Panc1 (cell line): ENCODE results near the gene ZNF845. TPM values are rescaled to one million over a fixed set of nuclear protein-coding genes. Genes with fewer than 3 reads are reported as not detected.

ENCODE experiments used
- ATAC-seq: fragments of 200-7000 bp; cut with Tn5 transposase; 2 replicates; pipeline ENCODE4 v1.9.1; 2020; ENCODE audit warnings: mild to moderate bottlenecking, moderate library complexity
- BruUV-seq: library from RNA; stranded (reverse); fragments of 400-500 nt; replicated peaks from 2 replicates; lab custom pipeline; 2021; lab: Mats Ljungman, UMichigan
- CTCF ChIA-PET: fragments of 300-600 bp; sonication (Branson Sonifier 250); formaldehyde crosslinking; loops from one replicate; lab custom pipeline; 2022; ENCODE audit warnings: antibody characterized with exemption; lab: Charles Lee
- POLR2A ChIA-PET: fragments of 300-600 bp; sonication (Branson Sonifier 250); formaldehyde crosslinking; loops from one replicate; lab custom pipeline; 2022; ENCODE audit warnings: antibody characterized with exemption; lab: Charles Lee
- DNase-seq: peaks from one replicate; pipeline ENCODE4 v3.0.0-alpha.2; 2010; ENCODE audit warnings: low read depth, low spot score
- H3K27ac ChIP-seq: 2 replicates; pipeline ENCODE4 v1.5.1; 2011; ENCODE audit warnings: mild to moderate bottlenecking, low read length, inconsistent platforms
- H3K27me3 ChIP-seq: fragments of 200-500 bp; sonication (Bioruptor generic); 2 replicates; pipeline ENCODE4 v1.6.0; 2014; ENCODE audit warnings: low read length, inconsistent platforms; ENCODE audit not compliant: control insufficient read depth, insufficient read depth
- H3K36me3 ChIP-seq: fragments of 200-500 bp; sonication (Bioruptor generic); 2 replicates; pipeline ENCODE4 v1.5.1; 2014; ENCODE audit warnings: inconsistent platforms, mild to moderate bottlenecking, low read length, moderate library complexity; ENCODE audit not compliant: control insufficient read depth, insufficient read depth
- H3K4me1 ChIP-seq: 2 replicates; pipeline ENCODE4 v1.5.1; 2011; ENCODE audit warnings: inconsistent platforms, mild to moderate bottlenecking, low read length, moderate library complexity; ENCODE audit not compliant: control insufficient read depth, insufficient read depth
- H3K4me3 ChIP-seq, 2 experiments: 2 replicates each; pipeline ENCODE4 v1.5.1; 2011 to 2012; ENCODE audit warnings: low read depth in 2 of 2, low read length in 2 of 2, mild to moderate bottlenecking in 2 of 2, inconsistent platforms in 1 of 2, moderate library complexity in 1 of 2
- H3K9me3 ChIP-seq: fragments of 200-500 bp; sonication (Bioruptor generic); 2 replicates; pipeline ENCODE4 v1.5.1; 2014; ENCODE audit warnings: low read depth, mild to moderate bottlenecking, inconsistent platforms, low read length, moderate library complexity; ENCODE audit not compliant: control insufficient read depth, insufficient read depth
- POLR2AphosphoS5 ChIP-seq: IDR thresholded peaks from 2 replicates; pipeline ENCODE4 v1.6.1; 2012; ENCODE audit warnings: mild to moderate bottlenecking, low read depth, low read length, moderate library complexity
- SIN3A ChIP-seq: IDR thresholded peaks from 2 replicates; pipeline ENCODE4 v1.6.1; 2012; ENCODE audit warnings: low read depth, mild to moderate bottlenecking, low read length, moderate library complexity, borderline replicate concordance; ENCODE audit not compliant: insufficient read depth
- TCF7L2 ChIP-seq: IDR thresholded peaks from 2 replicates; pipeline ENCODE4 v1.6.1; 2011; ENCODE audit warnings: mild to moderate bottlenecking, low read depth, low read length, inconsistent platforms
- in situ Hi-C: cut with HindIII; loops from 2 replicates; pipeline ENCODE4 v1.10.0; 2016; ENCODE audit warnings: low sequenced_read_pairs, low pct_unique_long_range_greater_than_20kb
- intact Hi-C: fragments of 100-400 bp; cut with micrococcal nuclease; formaldehyde crosslinking; loops from one replicate; pipeline ENCODE4 v1.10.0; 2022; ENCODE audit not compliant: unreplicated experiment
- total RNA-seq: library from RNA; stranded (reverse); gene quantifications from one replicate; pipeline ENCODE4 v1.2.1, GENCODE V29; 2021; ENCODE audit not compliant: unreplicated experiment
- TF ChIP-seq, protein P1 (sequence below): fragments of 450-650 bp; IDR thresholded peaks from 2 replicates; pipeline ENCODE4 v1.5.1; 2017; ENCODE audit warnings: mild to moderate bottlenecking
- TF ChIP-seq, protein P2 (sequence below), 2 experiments: IDR thresholded peaks; 2 replicates each; pipeline ENCODE4 v1.6.1; 2011 to 2012; ENCODE audit warnings: low read depth in 2 of 2, control low read depth in 1 of 2, low read length in 1 of 2, mild to moderate bottlenecking in 1 of 2, moderate library complexity in 1 of 2; ENCODE audit not compliant: insufficient read depth in 1 of 2

The ZNF845 gene
- total RNA-seq, 1 experiment from 2014 or later: 12.3 TPM

DNA sequence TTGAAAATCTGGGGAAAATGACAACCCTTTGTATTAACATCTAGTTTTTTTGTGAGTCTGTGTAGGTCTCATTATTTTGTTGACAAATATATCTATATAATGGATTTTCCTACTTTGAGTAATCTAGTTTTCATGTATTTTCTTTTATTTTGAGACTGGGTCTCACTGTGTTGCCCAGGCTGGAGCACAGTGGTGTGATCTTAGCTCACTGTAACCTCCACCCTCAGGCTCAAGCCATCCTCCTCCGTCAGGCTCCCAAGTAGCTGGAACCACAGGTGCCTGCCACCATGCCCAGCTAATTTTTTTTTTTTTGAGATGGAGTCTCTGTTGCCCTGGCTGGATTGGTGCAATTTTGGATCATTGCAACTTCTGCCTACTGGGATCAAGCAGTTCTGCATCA, 41.2 kb downstream of the ZNF845 start:
- no peak for DNase-seq
- intact Hi-C loops: no loop called here
- H3K27ac ChIP-seq: no peak overlapping the region
- no peaks in the 10 kb centered on the region for H3K4me1 ChIP-seq
- BruUV-seq: no TSS peak
- ChIA-PET CTCF (interaction anchor here (0.6 kb wide), 1 partner anchor 39 kb away, joined by 3 read pairs; no protein-coding TSS in a partner anchor), POLR2A (no interaction called here)
- in situ Hi-C loops: no loop called here
- H3K36me3 ChIP-seq: no peaks in the 10 kb centered on the region
- H3K27me3 ChIP-seq: no peaks in the 10 kb centered on the region
- H3K9me3 ChIP-seq: peaks cover 8% of the 10 kb centered on the region; the same call in 1 of the 2 replicates
- TF ChIP-seq, protein P1, sequence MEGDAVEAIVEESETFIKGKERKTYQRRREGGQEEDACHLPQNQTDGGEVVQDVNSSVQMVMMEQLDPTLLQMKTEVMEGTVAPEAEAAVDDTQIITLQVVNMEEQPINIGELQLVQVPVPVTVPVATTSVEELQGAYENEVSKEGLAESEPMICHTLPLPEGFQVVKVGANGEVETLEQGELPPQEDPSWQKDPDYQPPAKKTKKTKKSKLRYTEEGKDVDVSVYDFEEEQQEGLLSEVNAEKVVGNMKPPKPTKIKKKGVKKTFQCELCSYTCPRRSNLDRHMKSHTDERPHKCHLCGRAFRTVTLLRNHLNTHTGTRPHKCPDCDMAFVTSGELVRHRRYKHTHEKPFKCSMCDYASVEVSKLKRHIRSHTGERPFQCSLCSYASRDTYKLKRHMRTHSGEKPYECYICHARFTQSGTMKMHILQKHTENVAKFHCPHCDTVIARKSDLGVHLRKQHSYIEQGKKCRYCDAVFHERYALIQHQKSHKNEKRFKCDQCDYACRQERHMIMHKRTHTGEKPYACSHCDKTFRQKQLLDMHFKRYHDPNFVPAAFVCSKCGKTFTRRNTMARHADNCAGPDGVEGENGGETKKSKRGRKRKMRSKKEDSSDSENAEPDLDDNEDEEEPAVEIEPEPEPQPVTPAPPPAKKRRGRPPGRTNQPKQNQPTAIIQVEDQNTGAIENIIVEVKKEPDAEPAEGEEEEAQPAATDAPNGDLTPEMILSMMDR: no peak
- no peak for TF ChIP-seq TCF7L2
- TF ChIP-seq POLR2AphosphoS5: no peak
- no peak for TF ChIP-seq SIN3A
- ATAC-seq: no peak
- no peak overlapping the region for H3K4me3 ChIP-seq

DNA sequence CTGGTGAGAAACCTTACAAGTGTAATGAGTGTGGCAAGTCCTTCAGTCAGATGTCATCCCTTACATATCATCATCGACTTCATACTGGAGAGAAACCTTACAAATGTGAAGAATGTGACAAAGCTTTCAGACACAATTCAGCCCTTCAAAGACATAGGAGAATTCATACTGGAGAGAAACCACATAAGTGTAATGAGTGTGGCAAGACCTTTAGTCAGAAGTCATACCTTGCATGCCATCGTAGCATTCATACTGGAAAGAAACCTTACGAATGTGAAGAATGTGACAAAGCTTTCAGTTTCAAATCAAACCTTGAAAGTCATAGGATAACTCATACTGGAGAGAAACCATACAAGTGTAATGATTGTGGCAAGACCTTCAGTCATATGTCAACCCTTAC, 47.8 kb downstream of the ZNF845 start:
- no peak overlapping the region for H3K27ac ChIP-seq
- DNase-seq (no peak), ATAC-seq (no peak)
- ChIA-PET POLR2A (no interaction called here), CTCF (no interaction called here)
- TF ChIP-seq, protein P2, sequence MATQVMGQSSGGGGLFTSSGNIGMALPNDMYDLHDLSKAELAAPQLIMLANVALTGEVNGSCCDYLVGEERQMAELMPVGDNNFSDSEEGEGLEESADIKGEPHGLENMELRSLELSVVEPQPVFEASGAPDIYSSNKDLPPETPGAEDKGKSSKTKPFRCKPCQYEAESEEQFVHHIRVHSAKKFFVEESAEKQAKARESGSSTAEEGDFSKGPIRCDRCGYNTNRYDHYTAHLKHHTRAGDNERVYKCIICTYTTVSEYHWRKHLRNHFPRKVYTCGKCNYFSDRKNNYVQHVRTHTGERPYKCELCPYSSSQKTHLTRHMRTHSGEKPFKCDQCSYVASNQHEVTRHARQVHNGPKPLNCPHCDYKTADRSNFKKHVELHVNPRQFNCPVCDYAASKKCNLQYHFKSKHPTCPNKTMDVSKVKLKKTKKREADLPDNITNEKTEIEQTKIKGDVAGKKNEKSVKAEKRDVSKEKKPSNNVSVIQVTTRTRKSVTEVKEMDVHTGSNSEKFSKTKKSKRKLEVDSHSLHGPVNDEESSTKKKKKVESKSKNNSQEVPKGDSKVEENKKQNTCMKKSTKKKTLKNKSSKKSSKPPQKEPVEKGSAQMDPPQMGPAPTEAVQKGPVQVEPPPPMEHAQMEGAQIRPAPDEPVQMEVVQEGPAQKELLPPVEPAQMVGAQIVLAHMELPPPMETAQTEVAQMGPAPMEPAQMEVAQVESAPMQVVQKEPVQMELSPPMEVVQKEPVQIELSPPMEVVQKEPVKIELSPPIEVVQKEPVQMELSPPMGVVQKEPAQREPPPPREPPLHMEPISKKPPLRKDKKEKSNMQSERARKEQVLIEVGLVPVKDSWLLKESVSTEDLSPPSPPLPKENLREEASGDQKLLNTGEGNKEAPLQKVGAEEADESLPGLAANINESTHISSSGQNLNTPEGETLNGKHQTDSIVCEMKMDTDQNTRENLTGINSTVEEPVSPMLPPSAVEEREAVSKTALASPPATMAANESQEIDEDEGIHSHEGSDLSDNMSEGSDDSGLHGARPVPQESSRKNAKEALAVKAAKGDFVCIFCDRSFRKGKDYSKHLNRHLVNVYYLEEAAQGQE (IDR thresholded peaks at IDR 0.05; ENCODE audit: insufficient read depth in 1 of 2, low read depth in 2 of 2, low read length in 1 of 2): no peak
- no peak for TF ChIP-seq TCF7L2
- TF ChIP-seq, protein P1: no peak
- no peak for TF ChIP-seq POLR2AphosphoS5
- TF ChIP-seq SIN3A: no peak
- no peaks in the 10 kb centered on the region for H3K36me3 ChIP-seq
- intact Hi-C loops (no loop called here), in situ Hi-C loops (no loop called here)
- H3K4me3 ChIP-seq: no peak overlapping the region
- no peaks in the 10 kb centered on the region for H3K4me1 ChIP-seq
- peaks cover 62% of the 10 kb centered on the region for H3K9me3 ChIP-seq
- no peaks in the 10 kb centered on the region for H3K27me3 ChIP-seq
- BruUV-seq: no TSS peak
